ENCODE results near the gene UCHL3.

DNA sequence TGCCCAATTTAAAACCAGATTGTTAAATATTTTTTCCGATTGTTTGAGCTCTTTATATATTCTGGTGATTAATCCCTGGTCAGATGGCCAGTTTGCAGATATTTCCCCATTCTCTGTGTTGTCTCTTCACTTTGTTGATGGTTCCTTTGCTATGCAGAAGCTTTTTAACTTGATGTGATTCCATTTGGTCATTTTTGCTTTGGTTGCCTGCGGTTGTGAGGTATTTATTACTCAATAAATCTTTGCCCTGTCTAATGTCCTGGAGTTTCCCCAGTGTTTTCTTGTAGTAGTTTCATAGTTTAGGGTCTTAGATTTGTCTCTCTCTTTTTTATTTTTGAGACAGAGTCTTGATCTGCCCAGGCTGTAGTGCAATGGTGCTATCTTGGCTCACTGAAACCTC is 62.8 kb downstream of the UCHL3 start:
- TF ChIP-seq, protein P1, sequence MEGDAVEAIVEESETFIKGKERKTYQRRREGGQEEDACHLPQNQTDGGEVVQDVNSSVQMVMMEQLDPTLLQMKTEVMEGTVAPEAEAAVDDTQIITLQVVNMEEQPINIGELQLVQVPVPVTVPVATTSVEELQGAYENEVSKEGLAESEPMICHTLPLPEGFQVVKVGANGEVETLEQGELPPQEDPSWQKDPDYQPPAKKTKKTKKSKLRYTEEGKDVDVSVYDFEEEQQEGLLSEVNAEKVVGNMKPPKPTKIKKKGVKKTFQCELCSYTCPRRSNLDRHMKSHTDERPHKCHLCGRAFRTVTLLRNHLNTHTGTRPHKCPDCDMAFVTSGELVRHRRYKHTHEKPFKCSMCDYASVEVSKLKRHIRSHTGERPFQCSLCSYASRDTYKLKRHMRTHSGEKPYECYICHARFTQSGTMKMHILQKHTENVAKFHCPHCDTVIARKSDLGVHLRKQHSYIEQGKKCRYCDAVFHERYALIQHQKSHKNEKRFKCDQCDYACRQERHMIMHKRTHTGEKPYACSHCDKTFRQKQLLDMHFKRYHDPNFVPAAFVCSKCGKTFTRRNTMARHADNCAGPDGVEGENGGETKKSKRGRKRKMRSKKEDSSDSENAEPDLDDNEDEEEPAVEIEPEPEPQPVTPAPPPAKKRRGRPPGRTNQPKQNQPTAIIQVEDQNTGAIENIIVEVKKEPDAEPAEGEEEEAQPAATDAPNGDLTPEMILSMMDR (IDR thresholded peaks at IDR 0.05), result no peak
- TF ChIP-seq POLR2A (IDR thresholded peaks at IDR 0.05) (no peak), POLR2AphosphoS5 (IDR thresholded peaks at IDR 0.05) (no peak), EP300 (IDR thresholded peaks at IDR 0.05) (no peak)

All from suprapubic skin (tissue), 4 donors.